ENCODE results near the gene HSD17B14.
"Not testable (repeated sequence)": the region's sequence is repeated elsewhere in the genome, so short reads cannot be mapped to it uniquely, and the experiment has no call there.

HSD17B14 gene

GRCh38 chr19:48867123-48867745 is 30.9 kb upstream of the HSD17B14 start:
- no peak for DNase-seq (ENCODE audit: low spot score)

GRCh38 chr19:48866692-48867091 is 30.4 kb upstream of the HSD17B14 start:
- DNase-seq (ENCODE audit: low spot score), result no peak

DNA sequence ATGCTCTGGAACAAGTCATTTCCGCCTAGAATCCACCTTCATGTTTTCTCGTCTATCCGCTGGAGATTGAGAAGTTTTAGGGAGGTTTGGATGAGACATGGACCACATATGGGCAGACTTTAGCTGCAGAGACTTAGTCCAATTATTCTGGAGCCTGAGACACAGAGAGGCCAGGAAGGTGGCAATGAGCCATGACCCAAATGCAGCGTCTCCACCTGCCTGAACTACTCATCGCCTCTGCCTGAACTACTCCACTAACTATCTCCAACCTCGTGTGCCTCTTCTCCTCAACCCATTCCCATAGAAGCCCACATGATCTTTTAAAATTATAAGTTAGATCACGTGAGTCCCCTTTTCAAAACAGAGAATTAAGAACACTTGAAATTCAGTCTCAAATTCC is 26.5 kb upstream of the HSD17B14 start:
- DNase-seq (ENCODE audit: low spot score), result peak; percentile 70

- DNase-seq (ENCODE audit: low spot score), result no peak
Measured at GRCh38 chr19:48861313-48861712, 25.0 kb upstream of the HSD17B14 start.

DNA sequence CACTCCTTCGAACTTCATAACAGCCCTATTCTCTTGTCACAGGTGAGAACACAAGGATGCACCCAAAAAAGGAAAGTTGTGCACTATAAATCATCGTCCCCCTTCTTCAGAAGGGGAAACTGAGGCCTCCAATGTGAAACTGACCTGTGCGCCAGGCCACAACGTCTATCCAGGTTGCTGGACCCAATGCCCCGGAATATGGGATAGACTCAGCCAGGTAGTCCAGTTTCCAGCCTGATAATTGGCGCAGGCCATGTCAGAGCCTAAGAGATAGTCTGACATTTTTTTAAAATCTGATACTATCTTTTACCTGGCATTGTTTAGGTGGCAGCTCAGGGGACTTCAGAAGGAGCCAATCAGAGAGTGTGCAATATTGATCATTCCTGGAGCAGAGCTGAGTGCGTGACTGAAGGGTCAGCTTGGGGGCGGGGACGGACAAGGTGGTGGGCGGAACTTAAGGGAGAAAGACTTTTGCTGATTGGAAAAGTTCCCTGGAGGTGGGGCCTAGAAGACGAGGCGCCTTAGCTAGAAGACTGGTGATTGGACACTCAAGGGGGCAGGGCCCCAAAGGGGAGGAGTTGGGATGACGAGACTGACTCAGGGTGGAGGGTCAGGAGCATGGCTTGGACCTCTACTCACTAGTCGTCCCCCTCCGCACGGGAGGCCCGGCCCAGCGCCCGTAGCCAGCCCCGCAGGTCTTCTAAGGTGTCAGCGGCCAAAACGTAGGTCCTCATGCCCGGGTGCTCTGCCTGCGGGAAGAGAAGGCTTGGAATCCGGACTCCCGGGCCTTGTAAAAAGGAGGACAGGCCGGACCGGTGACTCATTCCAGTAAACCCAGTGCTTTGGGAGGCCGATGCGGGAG is 23.7 kb upstream of the HSD17B14 start:
- DNase-seq (ENCODE audit: low spot score), result no peak

GRCh38 chr19:48858984-48859710 is 22.9 kb upstream of the HSD17B14 start:
- no peak for DNase-seq (ENCODE audit: low spot score)

- DNase-seq (ENCODE audit: low spot score), result no peak
Measured at GRCh38 chr19:48856921-48857320, 20.6 kb upstream of the HSD17B14 start.

GRCh38 chr19:48854103-48854502 is 17.8 kb upstream of the HSD17B14 start:
- DNase-seq (ENCODE audit: low spot score), result no peak

- no peak for DNase-seq (ENCODE audit: low spot score)
Measured at GRCh38 chr19:48853483-48853882, 17.2 kb upstream of the HSD17B14 start.

- no peak for DNase-seq (ENCODE audit: low spot score)
Measured at GRCh38 chr19:48852292-48852691, 16.0 kb upstream of the HSD17B14 start.

DNA sequence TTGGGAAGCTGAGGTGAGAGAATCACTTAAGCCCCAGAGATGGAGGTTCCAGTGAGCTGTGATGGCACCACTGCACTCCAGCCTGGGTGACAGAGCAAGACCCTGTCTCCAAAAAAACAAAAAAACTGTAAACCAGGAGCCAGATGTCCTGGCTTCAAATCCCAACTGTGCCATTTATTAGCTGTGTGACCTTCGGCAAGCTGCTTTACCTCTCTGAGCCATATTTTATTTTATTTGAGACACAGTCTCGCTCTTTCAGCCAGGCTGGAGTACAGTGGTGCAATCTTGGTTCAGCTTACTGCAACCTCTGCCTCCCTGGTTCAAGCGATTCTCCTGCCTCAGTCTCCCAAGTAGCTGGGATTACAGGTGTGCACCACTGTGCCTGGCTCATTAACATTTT is 10.4 kb upstream of the HSD17B14 start:
- DNase-seq (ENCODE audit: low spot score), result not testable (repeated sequence)

GRCh38 chr19:48845384-48845783 is 9.1 kb upstream of the HSD17B14 start:
- DNase-seq (ENCODE audit: low spot score), result no peak

DNA sequence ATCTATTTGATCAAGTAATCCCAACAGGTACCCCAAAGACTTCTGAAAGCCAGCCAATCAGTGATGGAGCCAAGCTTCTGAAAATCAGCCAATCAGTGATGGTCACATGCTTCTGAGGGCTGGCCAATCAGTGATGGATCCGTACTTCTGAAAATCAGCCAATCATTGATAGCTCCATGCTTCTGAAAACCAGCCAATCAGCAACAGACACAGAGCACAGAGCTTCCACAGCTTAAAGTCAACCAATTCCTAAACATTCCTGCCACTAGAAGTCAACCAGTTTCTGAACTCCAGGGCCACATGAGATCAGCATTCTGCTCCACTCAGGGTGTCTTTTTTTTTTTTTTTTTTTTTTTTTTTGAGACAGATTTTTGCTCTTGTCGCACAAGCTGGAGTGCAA is 8.2 kb upstream of the HSD17B14 start:
- peak; percentile 64 for DNase-seq (ENCODE audit: low spot score)

DNA sequence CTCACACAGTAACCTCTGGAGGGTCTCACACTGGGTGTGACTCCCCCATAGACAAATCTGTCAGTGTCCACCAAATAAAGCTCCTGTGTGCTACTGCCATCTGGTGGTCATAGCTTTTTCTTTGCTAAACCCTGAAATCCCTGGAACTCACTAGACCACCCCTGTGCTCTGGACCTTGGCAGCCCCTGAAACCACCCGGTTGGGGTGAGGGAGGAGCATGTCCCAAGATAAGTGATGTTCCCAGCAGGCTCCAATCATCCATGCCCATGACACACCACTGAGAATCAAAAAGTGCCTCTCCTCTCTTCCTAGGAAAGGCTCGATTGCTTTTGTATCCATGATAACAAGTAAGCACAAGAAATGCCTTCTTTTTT is 6.5 kb upstream of the HSD17B14 start:
- peak; percentile 79 for DNase-seq (ENCODE audit: low spot score)

- no peak for DNase-seq (ENCODE audit: low spot score)
Measured at GRCh38 chr19:48841571-48841970, 5.3 kb upstream of the HSD17B14 start.

DNA sequence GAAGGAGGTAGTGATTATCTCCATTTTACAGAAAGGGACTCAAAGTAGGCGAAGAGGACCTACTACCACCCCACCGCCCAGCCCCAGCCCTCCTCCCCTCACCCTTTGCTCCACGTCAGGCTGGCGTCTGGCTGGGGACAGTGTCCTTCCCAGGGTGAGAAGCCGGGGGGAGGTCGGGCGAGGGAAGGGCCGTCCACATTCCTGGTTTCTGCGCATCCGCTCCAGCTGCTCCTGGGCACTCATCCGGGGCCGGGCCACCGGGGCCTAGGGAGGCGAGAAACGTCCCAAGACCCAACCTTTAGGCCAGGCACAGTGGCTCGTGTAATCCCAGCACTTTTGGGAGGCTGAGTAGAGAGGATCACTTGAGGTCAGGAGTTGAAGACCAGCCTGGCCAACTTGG is 4.8 kb upstream of the HSD17B14 start:
- DNase-seq (ENCODE audit: low spot score), result no peak

- DNase-seq (ENCODE audit: low spot score), result peak; percentile 33
Measured at GRCh38 chr19:48837687-48838086, 1.4 kb upstream of the HSD17B14 start.

- peak; percentile 95 for DNase-seq (ENCODE audit: low spot score)
Measured at GRCh38 chr19:48837051-48837524, 797 bp upstream of the HSD17B14 start.

GRCh38 chr19:48835734-48836088 is 580 bp downstream of the HSD17B14 start:
- peak; percentile 98 for DNase-seq (ENCODE audit: low spot score)

- DNase-seq (ENCODE audit: low spot score), result no peak
Measured at GRCh38 chr19:48833977-48834376, 2.3 kb downstream of the HSD17B14 start.

GRCh38 chr19:48833049-48833448 is 3.2 kb downstream of the HSD17B14 start:
- DNase-seq (ENCODE audit: low spot score), result no peak

GRCh38 chr19:48830965-48831364 is 5.3 kb downstream of the HSD17B14 start:
- no peak for DNase-seq (ENCODE audit: low spot score)

GRCh38 chr19:48830088-48830487 is 6.2 kb downstream of the HSD17B14 start:
- no peak for DNase-seq (ENCODE audit: low spot score)
